ENCODE data around the gene DCST2.

Gene DCST2

DNA sequence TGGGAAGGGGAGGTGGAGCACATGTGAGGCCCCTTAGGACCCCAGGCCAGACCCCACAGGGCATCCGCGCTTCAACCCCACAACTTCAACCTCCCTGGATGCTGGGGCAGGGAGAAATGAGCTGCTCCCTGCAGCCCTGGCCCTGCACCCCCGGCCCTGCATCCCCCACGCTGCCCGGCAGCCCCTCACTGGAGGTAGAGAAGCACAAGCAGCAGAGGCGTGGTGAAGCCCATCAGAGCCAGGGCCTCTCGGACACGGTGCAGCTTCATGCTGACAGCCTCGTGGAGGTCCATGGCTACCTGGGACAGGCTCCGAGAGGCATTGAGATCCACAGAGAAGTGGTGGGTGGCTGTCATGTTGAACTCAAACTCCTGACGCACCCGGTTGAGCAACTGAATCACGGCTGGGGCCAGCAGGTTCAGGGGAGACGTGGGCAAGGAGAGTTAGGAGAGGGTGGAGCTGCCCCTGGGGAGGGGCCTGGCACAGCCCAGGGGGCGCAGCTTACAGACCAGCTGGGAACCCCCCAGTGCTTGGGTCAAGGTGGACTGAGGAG lies 3.3 kb downstream of the DCST2 start:
- no peak for FAIRE-seq
- DNase-seq (ENCODE audit: insufficient read length), result no peak

DNA sequence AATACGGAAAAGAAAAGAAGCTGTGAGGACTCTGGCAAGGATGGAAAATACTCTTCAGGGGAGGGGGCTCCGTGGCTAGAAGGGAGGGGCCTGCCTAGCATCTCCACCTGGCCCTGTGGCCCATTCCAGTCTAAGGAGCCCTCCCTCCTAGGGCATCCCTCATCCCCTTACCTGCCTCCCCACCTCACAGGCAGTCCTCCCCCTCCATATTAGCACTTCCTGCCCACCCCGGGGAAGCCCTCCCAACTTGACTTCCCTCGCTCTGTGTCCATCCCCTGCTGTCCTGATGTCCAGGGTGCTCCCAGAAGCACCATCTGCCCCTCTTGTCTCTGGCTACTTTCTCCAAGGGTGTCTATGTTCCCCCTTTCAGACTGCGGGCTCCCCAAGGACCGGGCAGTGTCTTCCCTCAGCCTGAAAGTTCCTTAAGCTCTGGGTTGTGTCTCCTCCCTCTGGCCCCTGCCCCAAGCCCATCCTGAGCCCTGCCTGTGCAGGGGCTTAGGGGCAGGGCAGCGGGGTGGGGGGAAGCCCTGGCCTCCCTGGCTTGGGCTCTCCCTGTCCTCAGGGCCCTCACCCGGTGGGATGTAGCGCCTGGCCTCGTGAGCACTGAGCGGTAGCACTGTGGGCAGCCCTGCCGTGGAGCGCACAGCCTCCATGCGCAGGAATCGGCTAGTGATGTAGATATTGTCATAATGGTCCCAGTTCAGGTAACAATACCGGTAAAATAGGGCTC lies 3.9 kb downstream of the DCST2 start:
- DNase-seq (ENCODE audit: insufficient read length) (no peak), FAIRE-seq (no peak)
- TF ChIP-seq POLR2A (IDR thresholded peaks at IDR 0.05; ENCODE audit: low read depth, low read length) (no peak), POLR2AphosphoS5 (IDR thresholded peaks at IDR 0.05; ENCODE audit: low read depth, low read length) (no peak), TAF1 (IDR thresholded peaks at IDR 0.05; ENCODE audit: borderline replicate concordance, low read depth, low read length) (no peak)

More for the DNA sequence above, 3.3 kb downstream of the DCST2 start:
- TF ChIP-seq POLR2AphosphoS5 (IDR thresholded peaks at IDR 0.05; ENCODE audit: low read depth, low read length) (no peak), POLR2A (IDR thresholded peaks at IDR 0.05; ENCODE audit: low read depth, low read length) (no peak), TAF1 (IDR thresholded peaks at IDR 0.05; ENCODE audit: borderline replicate concordance, low read depth, low read length) (no peak)

DNA sequence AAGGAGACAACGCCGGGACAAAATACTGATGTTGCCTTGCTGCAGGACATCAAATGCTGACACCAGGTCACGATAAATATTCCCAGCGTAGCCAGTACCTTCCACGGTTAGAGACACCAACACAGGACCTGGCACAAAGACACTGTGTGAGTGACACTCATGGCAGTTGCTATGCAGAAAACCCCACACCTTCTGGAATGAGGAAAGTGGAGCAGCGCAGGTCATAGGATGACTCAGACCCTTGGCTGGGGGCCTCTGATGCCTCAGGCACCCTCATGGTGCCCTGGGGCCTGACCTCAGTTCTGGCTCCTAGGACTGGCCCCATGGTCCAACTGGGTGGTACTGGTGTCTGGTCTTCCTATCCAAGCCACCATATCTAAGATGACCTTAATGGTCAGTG lies 7.0 kb downstream of the DCST2 start:
- TF ChIP-seq POLR2AphosphoS5 (IDR thresholded peaks at IDR 0.05; ENCODE audit: low read depth, low read length) (no peak), POLR2A (IDR thresholded peaks at IDR 0.05; ENCODE audit: low read depth, low read length) (no peak)
- DNase-seq (ENCODE audit: insufficient read length) (no peak), FAIRE-seq (no peak)

DNA sequence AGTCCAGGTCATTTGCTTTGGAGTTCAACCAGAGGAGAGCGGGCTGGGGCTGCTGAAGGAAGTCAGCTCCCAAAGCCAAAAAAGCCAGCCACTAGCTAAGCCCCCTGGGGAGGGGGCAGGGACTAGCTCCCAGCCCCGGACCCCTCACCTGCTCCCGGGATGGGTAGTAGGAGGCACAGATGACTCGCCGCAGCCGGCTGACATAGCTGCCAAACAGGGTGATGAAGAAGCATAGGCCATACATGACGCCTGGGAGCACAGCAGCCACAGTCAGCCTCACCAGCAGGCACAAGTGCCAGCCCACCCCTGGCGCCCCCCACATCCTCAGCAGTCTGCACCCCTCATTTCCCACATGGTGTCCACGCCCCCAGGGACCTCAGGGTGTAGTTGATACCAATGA lies 7.4 kb downstream of the DCST2 start:
- DNase-seq (ENCODE audit: insufficient read length), result no peak
- FAIRE-seq, result no peak
- no peak for TF ChIP-seq POLR2AphosphoS5 (IDR thresholded peaks at IDR 0.05; ENCODE audit: low read depth, low read length)
- TF ChIP-seq TAF1 (IDR thresholded peaks at IDR 0.05; ENCODE audit: borderline replicate concordance, low read depth, low read length), result no peak
- no peak for TF ChIP-seq POLR2A (IDR thresholded peaks at IDR 0.05; ENCODE audit: low read depth, low read length)

DNA sequence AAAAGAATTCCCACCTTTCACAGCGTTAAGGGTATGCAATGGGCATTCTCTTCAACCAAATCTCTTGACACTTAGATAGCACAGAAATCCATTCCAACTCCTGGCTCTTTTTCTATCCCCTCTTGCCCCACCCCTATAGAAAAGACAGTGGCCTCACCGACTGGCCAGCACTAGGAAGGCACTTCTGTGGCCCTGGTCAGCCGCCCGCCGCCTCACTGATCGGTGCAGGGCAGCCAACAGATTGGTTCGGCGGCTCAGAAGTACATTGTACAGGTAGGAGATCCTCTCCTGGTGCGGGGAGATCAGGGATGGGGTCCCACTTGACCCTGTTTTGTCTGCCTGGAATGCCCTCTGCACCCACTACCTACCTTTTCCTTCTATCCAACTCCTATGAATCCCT lies 9.3 kb downstream of the DCST2 start:
- DNase-seq (ENCODE audit: insufficient read length), result no peak
- FAIRE-seq, result no peak
- TF ChIP-seq POLR2A (IDR thresholded peaks at IDR 0.05; ENCODE audit: low read depth, low read length) (no peak), POLR2AphosphoS5 (IDR thresholded peaks at IDR 0.05; ENCODE audit: low read depth, low read length) (no peak), TAF1 (IDR thresholded peaks at IDR 0.05; ENCODE audit: borderline replicate concordance, low read depth, low read length) (no peak)

DNA sequence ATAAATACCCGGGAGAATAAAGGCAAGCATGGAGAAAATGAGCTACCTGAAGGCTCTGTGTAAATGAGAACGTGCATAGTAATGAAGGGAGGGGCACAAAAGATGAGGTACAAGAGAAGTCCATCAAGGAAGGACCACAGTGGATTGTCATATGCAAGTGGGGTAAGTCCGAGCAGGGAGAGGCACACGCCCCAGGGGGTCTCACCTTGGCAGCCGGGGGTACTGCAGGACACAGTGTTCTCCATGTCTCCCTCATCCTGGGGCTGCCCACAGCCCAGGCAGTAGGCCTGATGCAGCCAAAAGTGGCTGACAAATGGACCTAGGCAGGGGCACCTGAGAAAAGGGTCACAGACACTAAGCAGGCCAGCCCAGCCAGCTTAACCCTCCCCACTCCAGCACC lies 10.0 kb downstream of the DCST2 start:
- no peak for DNase-seq (ENCODE audit: insufficient read length)
- TF ChIP-seq POLR2A (IDR thresholded peaks at IDR 0.05; ENCODE audit: low read depth, low read length) (no peak), TAF1 (IDR thresholded peaks at IDR 0.05; ENCODE audit: borderline replicate concordance, low read depth, low read length) (no peak), POLR2AphosphoS5 (IDR thresholded peaks at IDR 0.05; ENCODE audit: low read depth, low read length) (no peak)
- no peak for FAIRE-seq

DNA sequence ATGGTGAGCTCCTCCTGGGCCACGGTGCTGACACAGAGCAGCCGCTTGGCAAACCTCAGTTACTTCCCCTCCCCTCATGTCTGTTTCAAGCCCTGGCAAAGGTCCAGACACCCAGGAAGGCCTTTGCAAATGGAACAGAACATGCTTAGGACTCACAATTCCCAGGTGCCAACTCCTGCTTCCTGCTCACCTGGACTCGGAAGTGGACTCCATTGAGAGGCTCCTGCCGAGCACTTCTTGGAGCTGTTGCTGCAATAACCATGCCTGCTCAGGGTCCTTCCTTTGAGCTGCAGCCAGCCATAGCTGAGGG lies 10.7 kb downstream of the DCST2 start:
- DNase-seq (ENCODE audit: insufficient read length), result no peak
- no peak for FAIRE-seq
- TF ChIP-seq TAF1 (IDR thresholded peaks at IDR 0.05; ENCODE audit: borderline replicate concordance, low read depth, low read length) (no peak), POLR2A (IDR thresholded peaks at IDR 0.05; ENCODE audit: low read depth, low read length) (no peak), POLR2AphosphoS5 (IDR thresholded peaks at IDR 0.05; ENCODE audit: low read depth, low read length) (no peak)

DNA sequence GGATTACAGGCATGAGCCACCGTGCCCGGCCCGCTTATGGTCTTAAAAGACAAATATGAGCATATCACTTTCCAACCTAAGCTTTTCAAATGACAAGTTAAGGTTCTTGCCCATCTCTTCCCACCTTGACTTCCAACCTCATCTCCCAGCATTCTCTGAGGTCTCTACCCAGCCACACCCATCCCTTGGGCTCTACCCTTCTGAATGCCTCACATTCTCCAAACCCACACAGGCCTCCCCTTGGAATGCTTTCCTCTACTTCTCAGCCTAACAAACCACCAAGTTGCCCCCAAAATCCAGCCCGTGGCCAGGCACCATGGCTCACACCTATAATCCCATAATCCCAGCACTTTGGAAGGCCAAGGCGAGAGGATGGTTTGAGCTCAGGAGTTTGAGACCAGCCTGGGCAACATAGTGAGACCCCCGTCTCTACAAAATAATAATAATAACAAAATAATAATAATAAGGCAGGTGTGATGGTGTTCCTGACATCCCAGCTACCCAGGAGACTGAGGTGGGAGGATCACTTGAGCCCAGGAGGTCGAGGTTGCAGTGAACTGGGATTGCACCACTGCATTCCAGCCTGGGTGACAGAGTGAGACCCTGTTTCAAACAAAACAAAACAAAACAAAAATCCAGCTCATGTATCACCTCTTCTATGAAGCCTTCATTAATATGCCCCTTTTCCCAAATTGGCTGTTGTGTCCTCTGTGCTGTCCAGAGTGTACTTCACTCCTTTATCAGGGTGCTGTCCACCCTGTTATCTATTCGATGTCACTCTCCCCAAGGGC lies 11.2 kb downstream of the DCST2 start:
- FAIRE-seq (no peak), DNase-seq (ENCODE audit: insufficient read length) (no peak)
- TF ChIP-seq POLR2AphosphoS5 (IDR thresholded peaks at IDR 0.05; ENCODE audit: low read depth, low read length) (no peak), TAF1 (IDR thresholded peaks at IDR 0.05; ENCODE audit: borderline replicate concordance, low read depth, low read length) (no peak), POLR2A (IDR thresholded peaks at IDR 0.05; ENCODE audit: low read depth, low read length) (no peak)

DNA sequence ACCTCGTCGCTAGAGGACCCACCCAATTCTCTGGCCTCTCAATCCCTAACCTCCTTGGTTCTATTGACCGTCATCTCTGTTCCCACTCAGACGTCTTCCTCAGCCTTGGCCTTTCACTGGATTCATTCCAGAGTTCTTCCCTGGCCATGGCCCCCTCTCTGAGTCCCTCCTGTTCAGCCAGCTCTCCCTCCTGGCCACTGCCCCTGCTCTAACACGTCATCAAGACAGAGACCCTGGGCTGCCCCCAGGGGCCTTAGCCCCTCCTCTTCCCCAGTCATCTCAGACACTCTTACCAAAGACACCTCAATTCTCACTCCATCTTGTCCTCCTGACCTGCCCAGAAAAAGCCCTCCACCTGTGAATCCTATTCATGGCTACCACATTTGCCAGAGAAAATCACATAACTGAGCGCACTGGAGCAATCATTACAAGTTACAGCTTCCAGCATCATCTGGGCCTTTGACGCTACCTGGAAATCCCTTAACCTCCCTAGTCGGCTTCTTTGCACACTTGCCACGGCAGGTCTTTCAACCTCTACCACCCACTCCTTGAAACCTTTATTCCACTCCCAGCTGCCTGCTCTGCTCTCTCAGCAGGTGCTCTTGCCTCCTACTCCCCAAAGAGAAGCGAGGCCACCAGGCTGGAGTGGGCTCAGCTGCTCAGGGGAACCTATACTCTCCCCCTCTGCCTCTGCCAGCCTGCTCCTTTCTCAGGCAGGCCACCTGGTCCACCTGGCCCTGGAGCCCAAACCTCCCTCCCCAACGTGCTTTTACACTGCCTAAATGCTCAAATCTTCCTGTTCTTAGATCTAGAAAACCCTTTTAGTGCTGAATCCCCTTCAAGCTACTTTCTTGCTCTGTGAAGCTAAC lies 14.0 kb downstream of the DCST2 start:
- FAIRE-seq, result no peak
- DNase-seq (ENCODE audit: insufficient read length), result no peak
- no peak for TF ChIP-seq POLR2AphosphoS5 (IDR thresholded peaks at IDR 0.05; ENCODE audit: low read depth, low read length)
- no peak for TF ChIP-seq TAF1 (IDR thresholded peaks at IDR 0.05; ENCODE audit: borderline replicate concordance, low read depth, low read length)
- TF ChIP-seq POLR2A (IDR thresholded peaks at IDR 0.05; ENCODE audit: low read depth, low read length), result no peak

DNA sequence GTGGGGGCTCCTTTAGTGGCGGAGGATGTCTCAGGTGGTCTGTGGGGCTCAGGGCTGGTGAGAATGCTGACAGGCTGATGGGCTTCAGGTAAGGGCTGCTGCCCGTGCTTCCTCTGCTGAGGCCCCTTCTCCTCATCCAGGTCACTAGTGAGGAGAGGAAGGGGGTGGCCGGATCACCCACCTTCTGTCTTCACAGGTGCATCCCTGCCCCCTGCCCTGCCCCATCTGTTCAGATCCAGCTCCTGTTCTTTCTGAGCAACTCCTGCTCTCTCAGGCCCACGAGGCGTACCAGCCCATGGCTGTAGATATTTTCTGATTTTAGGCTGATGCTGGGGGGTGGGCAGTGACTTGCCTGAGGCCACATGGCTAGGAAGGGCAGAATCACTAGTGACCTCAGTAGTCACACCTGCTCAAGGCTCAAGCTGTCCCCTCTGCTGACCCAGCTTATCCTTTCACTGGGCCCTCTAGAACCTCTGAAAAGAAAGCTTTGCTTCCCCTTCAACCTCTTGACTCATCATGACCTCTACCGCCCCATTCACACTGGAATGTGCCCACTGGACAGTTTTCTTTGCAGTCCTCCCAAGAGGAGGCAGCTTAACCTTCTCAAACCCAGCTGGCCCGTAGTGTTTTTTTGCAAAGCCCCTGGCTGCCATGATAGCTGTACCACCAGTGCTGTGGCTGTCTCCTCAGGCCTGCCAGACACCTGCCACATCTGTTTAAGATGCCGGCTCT lies 14.8 kb downstream of the DCST2 start:
- DNase-seq (ENCODE audit: insufficient read length), result no peak
- no peak for TF ChIP-seq POLR2AphosphoS5 (IDR thresholded peaks at IDR 0.05; ENCODE audit: low read depth, low read length)
- no peak for TF ChIP-seq POLR2A (IDR thresholded peaks at IDR 0.05; ENCODE audit: low read depth, low read length)
- TF ChIP-seq TAF1 (IDR thresholded peaks at IDR 0.05; ENCODE audit: borderline replicate concordance, low read depth, low read length), result no peak
- no peak for FAIRE-seq

DNA sequence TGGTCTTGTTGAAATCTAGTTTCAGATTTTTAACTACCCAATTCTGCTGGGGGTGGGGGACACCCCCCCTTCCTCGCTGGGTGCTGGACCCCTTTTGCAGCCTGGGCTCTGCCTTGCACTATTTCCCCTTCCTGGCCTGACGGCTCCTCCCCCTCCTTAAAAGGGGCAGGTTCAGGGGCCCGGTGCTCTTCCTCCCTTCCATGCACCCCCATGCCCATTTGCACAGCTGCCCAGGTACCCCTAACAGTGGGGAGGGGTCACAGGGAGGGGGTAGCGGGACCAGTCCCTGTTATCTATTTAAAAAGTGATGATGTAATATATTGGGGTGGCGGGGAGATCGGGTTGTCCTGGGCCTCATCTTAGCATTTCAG lies 15.7 kb downstream of the DCST2 start:
- no peak for DNase-seq (ENCODE audit: insufficient read length)
- no peak for TF ChIP-seq POLR2A (IDR thresholded peaks at IDR 0.05; ENCODE audit: low read depth, low read length)
- TF ChIP-seq POLR2AphosphoS5 (IDR thresholded peaks at IDR 0.05; ENCODE audit: low read depth, low read length), result no peak
- TF ChIP-seq TAF1 (IDR thresholded peaks at IDR 0.05; ENCODE audit: borderline replicate concordance, low read depth, low read length), result no peak
- FAIRE-seq, result no peak

Data from GM12892 (cell line).